Activated naive CD8-positive, alpha-beta T cell treated with anti-CD3 and anti-CD28 coated beads, Interleukin-2, amount 10 ng/mL, durations not matched to agents 7 days and 5 days (primary cell): ENCODE measurements around the gene BICRA. TPM values are rescaled to one million over a fixed set of nuclear protein-coding genes. Genes with fewer than 3 reads are reported as not detected.
"Not testable (repeated sequence)": the region's sequence is repeated elsewhere in the genome, so short reads cannot be mapped to it uniquely, and the experiment has no call there.

Experiments
- ATAC-seq: fragments of 150-1000 bp; cut with Tn5 transposase; one replicate; pipeline ENCODE4 v1.10.0; 2021; ENCODE audit warnings: low read depth, moderate library complexity
- POLR2A ChIA-PET: fragments of 350-600 bp; sonication (Branson Sonifier 250); formaldehyde crosslinking; loops from one replicate; lab custom pipeline; 2021; ENCODE audit warnings: antibody characterized with exemption; lab: Charles Lee
- DNase-seq: peaks from one replicate; pipeline ENCODE4 v3.0.0; 2021
- H3K27ac Mint-ChIP-seq: one replicate; pipeline ENCODE4 v1.8.0; 2022; ENCODE audit warnings: mild to moderate bottlenecking, mixed read lengths
- H3K27me3 Mint-ChIP-seq: one replicate; pipeline ENCODE4 v1.8.0; 2022; ENCODE audit warnings: mild to moderate bottlenecking, moderate library complexity, mixed read lengths
- H3K36me3 Mint-ChIP-seq: one replicate; pipeline ENCODE4 v1.8.0; 2021; ENCODE audit warnings: mild to moderate bottlenecking, mixed read lengths
- H3K4me1 Mint-ChIP-seq: one replicate; pipeline ENCODE4 v1.8.0; 2021; ENCODE audit warnings: mixed read lengths
- H3K4me3 Mint-ChIP-seq: one replicate; pipeline ENCODE4 v1.8.0; 2022; ENCODE audit warnings: mild to moderate bottlenecking, moderate library complexity, mixed read lengths
- H3K9me3 Mint-ChIP-seq: one replicate; pipeline ENCODE4 v1.8.0; 2021; ENCODE audit warnings: mixed read lengths
- total RNA-seq, 2 experiments: library from RNA; stranded (reverse); gene quantifications; one replicate each; pipeline ENCODE4 v1.2.3, GENCODE V29; 2021

BICRA gene
- total RNA-seq = 10 to 100 TPM; 22.6 to 28.4 TPM

DNA sequence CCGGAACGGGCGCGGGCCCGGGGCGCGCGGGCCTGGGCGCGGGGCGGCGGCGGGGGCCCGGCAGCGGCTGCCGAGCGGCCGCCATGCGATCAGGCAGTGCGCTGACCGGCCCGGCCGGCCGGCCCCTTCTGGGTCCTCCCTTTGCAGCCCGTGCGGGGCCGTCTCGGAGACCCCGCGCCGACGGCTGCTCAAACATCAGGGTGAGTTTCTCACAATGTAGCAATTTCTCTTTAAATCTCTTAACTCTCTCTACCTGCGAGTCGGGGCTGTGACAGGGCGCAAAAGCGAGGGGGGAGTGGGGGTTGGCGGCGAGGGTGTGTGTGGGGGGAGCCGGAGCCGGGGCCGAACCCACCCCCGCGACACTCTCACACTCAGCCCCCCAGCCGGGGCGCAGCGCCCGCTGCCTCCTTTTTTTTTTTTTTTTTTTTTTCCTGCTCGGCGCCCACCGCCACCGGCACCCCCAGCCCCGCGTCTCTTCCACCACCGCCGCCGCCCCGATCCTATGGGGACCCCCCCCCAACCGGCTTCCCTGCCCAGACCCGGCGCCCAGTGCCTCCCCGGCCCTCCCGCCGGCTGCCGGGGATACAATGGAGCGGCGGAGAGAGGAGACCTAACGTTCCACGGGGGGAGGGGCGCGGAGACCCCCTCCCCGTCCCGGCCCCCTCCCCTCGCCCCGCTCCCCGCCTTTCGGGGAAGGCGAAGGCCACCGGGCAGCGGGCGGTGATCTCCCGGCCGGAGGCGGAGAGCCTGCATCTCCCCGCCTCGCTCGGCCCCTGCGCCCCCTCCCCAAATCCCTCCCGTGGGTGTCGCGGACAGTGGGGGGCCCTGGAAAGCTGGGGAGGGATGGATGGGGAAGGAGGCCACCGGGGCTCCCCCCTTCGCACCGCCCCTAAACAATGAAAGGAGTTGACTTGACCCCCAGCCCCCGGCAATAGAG lies at the start of gene BICRA:
BICRA (plus strand) TSS at position 166 of the 937 bp plus-strand sequence. CDS start 64,441 bp downstream, outside the sequence.
- H3K27me3 Mint-ChIP-seq = no peaks in the 10 kb centered on the region
- H3K4me1 Mint-ChIP-seq = peaks cover 27% of the 10 kb centered on the region
- peak within 1 kb of the TSS; percentile 94 for H3K4me3 Mint-ChIP-seq
- ATAC-seq (peak; percentile 51), DNase-seq (peak; percentile 89)
- H3K27ac Mint-ChIP-seq = peak within 1 kb of the TSS; percentile 93
- POLR2A ChIA-PET = interaction anchor here (0.7 to 2.7 kb wide), 12 partner anchors 7 to 181 kb away, joined by 3 to 33 read pairs (median 6); partner anchors contain the start of genes KPTN and NAPA
- no peaks in the 10 kb centered on the region for H3K9me3 Mint-ChIP-seq
- peaks cover 4% of the 10 kb centered on the region for H3K36me3 Mint-ChIP-seq

DNA sequence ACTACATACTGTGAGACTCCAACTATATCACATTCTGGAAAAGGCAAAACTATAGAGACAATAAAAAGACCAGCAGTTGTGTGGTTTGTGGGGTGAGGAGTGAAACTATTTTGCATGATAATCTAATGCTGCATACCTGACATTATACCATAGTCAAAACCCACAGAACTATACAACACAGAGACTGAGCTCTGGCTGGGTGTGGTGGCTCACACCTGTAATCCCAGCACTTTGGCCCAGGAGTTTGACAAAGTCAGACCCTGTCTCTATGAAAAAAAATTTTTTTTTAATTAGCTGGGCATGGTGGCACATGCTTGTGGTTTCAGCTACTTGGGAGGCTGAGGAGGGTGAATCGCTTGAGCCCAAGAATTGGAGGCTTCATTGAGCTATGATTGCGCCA lies 47.9 kb upstream of the BICRA start:
- Mint-ChIP-seq H3K27me3 (peaks cover 3% of the 10 kb centered on the region), H3K36me3 (no peaks in the 10 kb centered on the region), H3K27ac (no peak overlapping the region), H3K4me3 (no peak overlapping the region), H3K4me1 (peaks cover 8% of the 10 kb centered on the region), H3K9me3 (no peaks in the 10 kb centered on the region)
- DNase-seq = no peak
- ATAC-seq = peak; percentile 33
- POLR2A ChIA-PET = interaction anchor here (0.6 to 1.4 kb wide), 3 partner anchors 45 to 252 kb away, joined by 3 to 7 read pairs (median 3); partner anchors contain the start of gene NAPA

DNA sequence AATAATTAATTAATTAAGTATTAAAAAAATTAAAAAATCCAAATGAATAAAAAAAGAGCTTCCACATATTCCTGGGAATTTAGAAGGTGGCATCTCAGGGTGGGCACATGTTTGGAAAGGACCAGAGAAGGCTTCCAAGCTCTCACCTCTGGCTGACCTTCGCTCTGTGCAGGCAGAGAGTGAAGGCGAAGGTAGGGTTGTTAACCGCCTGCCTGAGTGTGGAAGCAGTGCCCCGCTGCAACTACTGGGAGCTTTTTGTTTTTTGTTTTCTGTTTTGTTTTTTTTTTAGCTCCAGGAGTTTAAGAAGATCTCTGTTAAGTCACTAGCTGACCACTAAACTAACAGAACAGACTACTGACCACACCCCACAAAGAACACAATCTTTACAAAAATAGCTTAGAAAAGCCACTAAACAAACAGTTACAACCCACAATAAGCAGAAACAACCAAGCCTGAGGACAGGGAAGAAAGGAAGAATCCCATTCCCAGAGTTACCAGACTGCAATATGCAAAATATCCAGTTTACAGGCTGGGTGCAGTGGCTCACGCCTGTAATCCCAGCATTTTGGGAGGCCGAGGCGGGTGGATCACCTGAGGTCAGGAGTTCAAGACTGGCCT lies 47.4 kb upstream of the BICRA start:
- POLR2A ChIA-PET = interaction anchor here (0.6 to 1.4 kb wide), 3 partner anchors 39 to 47 kb away, joined by 3 to 7 read pairs (median 4); partner anchors contain the start of gene NAPA

DNA sequence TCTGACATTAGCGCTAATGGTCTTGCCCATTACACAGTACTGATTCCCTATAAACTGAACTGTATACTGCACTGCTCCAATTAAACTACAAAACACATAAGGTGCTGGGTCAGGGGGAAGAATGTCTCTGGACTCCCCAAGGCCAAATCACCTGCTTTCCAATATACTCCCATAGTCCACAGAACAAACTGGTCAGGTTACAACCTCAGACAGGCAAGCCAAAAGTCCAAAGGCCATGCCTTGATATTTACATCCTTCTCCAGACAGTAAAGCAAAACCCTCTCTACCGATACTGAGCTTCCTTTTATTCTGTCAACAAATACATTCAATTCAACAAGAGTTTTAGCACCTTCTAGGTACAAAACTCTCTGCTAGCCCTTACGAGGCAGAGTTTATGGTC lies 44.9 kb upstream of the BICRA start:
- Mint-ChIP-seq H3K36me3 (no peaks in the 10 kb centered on the region), H3K4me3 (no peak overlapping the region), H3K27me3 (peaks cover 7% of the 10 kb centered on the region), H3K9me3 (no peaks in the 10 kb centered on the region), H3K4me1 (peaks cover 8% of the 10 kb centered on the region), H3K27ac (no peak overlapping the region)
- no peak for ATAC-seq
- POLR2A ChIA-PET = no interaction called here
- DNase-seq = no peak

More for the DNA sequence above, 47.4 kb upstream of the BICRA start:
- no peak for DNase-seq
- no peak for ATAC-seq
- no peaks in the 10 kb centered on the region for H3K9me3 Mint-ChIP-seq
- H3K4me3 Mint-ChIP-seq = no peak overlapping the region
- peaks cover 8% of the 10 kb centered on the region for H3K4me1 Mint-ChIP-seq
- H3K27ac Mint-ChIP-seq = no peak overlapping the region
- peaks cover 3% of the 10 kb centered on the region for H3K27me3 Mint-ChIP-seq
- H3K36me3 Mint-ChIP-seq = no peaks in the 10 kb centered on the region

DNA sequence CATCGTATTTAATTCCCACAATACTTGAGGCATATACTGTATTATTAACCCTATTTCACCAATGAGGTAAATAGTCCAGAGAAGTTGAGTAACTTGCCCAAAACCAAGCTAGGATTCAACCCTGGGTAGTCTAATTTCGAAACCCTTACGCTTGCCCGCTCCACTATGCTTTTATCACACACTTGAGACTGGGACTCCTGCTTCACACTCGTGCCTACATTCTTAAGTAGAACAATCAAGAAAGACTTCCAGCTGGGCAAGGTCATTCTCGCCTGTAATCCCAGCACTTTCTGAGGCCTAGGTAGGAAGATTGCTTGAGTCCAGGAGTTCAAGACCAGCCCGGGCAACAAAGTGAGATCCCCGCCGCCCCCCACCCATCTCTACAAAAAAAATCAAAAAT lies 39.6 kb upstream of the BICRA start:
- Mint-ChIP-seq H3K9me3 (no peaks in the 10 kb centered on the region), H3K27me3 (peaks cover 27% of the 10 kb centered on the region), H3K4me1 (peaks cover 4% of the 10 kb centered on the region), H3K36me3 (no peaks in the 10 kb centered on the region), H3K4me3 (no peak overlapping the region), H3K27ac (no peak overlapping the region)
- POLR2A ChIA-PET = no interaction called here
- DNase-seq = no peak
- no peak for ATAC-seq

DNA sequence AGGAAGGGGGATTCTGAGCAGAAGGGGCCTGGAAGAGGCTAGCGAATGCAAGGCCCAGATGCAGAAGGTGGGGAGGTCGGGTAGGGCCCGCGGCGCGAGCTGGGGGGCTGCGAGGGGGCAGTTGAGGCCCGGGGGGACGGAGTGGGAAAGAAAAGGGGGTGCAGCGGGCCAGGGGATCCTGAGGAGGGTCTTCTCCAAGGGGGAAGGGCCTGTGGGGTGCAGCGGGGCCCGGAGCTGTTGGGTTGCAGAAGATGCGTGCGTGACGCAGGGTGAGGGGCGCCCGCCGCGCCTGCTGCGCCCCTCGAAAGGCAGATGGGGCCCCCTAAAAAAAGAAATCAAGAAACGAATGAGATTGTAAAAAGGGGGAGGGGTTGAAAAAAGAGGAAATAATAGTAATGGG lies 36.3 kb upstream of the BICRA start:
- Mint-ChIP-seq H3K4me3 (peak overlapping the region; percentile 30), H3K36me3 (no peaks in the 10 kb centered on the region), H3K27me3 (peaks cover 29% of the 10 kb centered on the region), H3K4me1 (peaks cover 13% of the 10 kb centered on the region), H3K9me3 (no peaks in the 10 kb centered on the region), H3K27ac (no peak overlapping the region)
- POLR2A ChIA-PET = no interaction called here
- ATAC-seq (no peak), DNase-seq (no peak)

DNA sequence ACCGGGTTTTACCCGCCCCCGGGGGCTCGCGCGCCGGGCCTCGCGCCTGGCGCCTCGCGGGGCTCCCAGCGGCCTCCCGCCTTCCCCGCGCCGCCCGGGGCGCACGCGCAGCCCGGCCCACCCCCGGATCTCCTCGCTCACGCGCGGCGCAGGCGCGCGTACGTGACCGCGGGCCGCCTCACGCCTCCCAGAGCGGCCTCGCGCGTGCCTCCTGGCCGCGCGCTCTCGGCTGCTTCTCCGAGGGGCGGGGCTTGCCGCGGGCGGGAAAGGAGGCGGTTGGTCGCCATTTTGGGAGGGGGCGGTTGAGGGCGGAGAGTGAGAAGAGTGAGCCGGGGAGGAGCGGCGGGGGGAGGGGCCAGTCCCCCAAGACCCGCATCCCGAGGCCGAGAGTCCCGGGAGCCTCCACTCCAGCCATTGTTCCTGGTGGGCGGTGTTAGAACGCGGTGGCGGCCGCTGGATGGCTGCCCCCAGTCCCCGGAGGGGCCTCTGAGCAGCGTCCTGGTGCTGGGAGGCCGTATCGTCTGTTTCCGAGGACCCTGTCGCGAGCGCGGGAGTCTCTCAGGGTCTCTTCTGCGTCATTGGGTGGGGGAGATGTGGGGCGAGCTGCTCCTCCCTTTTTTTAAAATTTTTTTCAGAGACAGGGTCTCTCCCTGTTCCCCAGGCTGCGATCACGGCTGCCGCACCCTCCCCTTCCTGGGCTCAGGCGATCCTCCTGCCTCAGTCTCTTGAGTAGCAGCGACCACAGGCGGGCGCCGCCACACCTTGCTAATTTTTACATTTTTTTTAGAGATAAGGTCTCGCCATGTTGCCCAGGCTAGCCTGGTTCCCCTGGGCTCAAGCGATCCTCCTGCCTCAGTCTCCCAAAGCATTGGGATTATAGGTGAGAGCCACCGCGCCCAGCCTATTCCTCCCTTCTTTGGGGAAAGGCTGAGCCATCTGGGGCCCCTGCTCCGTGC lies 35.6 kb upstream of the BICRA start, which contains the start of gene ZNF541:
ZNF541 (minus strand) TSS at position 78 of the 956 bp plus-strand sequence. CDS start 17,292 bp downstream, outside the sequence.
- H3K27ac Mint-ChIP-seq = no peak within 1 kb of the TSS
- POLR2A ChIA-PET = no interaction called here
- peaks cover 16% of the 10 kb centered on the region for H3K4me1 Mint-ChIP-seq
- H3K9me3 Mint-ChIP-seq = no peaks in the 10 kb centered on the region
- peaks cover 28% of the 10 kb centered on the region for H3K27me3 Mint-ChIP-seq
- H3K36me3 Mint-ChIP-seq = no peaks in the 10 kb centered on the region
- ATAC-seq (peak; percentile 69), DNase-seq (peak; percentile 81)
- peak within 1 kb of the TSS; percentile 30 for H3K4me3 Mint-ChIP-seq

DNA sequence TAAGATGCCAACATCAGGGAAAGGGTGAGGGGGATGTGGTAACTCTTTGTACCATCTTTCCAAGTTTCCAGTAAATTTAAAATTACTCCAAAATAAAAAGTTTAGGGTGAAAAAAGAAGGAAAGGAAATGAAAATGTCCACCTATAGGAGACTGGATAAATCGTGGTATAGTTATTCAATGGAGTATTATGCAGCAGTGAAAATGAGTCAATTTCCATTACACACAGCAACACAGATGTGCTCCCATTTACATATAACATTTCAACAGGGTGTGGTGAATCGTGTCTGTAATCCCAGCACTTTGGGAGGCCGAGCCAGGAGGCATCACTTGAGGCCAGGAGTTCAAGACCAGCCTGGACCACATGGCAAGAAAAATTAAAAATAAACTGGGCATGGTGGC lies 28.5 kb upstream of the BICRA start:
- peaks cover 25% of the 10 kb centered on the region for H3K4me1 Mint-ChIP-seq
- peaks cover 2% of the 10 kb centered on the region for H3K27me3 Mint-ChIP-seq
- H3K36me3 Mint-ChIP-seq = no peaks in the 10 kb centered on the region
- H3K9me3 Mint-ChIP-seq = no peaks in the 10 kb centered on the region
- H3K27ac Mint-ChIP-seq = no peak overlapping the region
- POLR2A ChIA-PET = no interaction called here
- DNase-seq (no peak), ATAC-seq (no peak)
- H3K4me3 Mint-ChIP-seq = no peak overlapping the region

DNA sequence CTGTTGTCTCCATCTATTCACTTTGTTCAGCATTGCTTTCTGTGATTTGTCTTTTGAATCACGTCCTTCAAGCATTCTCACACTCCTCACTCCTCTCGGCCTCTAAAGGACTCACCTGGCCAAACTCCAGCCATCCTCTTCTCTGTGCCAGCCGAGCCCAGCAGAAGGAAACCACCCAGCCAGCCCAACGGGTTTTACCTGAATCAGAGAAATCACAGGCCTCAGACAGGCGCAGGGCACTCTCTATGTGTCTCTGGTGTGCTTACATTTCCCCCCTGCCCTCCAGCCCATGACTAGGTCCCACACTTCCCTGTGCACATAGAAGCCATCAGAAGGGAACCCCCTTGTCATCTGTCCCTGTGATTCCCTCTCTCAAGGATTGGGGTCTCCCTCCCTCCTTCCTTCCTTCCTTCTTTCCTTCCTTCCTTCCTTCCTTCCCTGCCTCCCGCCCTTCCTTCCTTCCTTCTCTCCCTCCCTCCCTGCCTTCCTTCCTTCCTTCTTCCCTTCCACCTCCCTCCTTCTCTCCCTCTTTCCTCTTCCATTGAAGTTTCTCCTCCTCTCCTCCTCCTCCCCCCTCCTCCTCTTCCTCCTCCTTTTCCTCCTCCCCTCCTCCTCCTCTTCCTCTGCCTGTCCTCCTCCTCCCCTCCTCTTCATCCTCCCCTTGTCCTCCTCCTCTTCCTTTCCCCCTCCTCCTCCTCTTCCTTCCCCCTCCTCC lies 27.2 kb upstream of the BICRA start:
- ATAC-seq (no peak), DNase-seq (no peak)
- Mint-ChIP-seq H3K4me3 (peak overlapping the region; percentile 8), H3K9me3 (peaks cover 8% of the 10 kb centered on the region), H3K27me3 (peaks cover 2% of the 10 kb centered on the region), H3K36me3 (peaks cover 4% of the 10 kb centered on the region), H3K27ac (peak overlapping the region; percentile 65), H3K4me1 (peaks cover 23% of the 10 kb centered on the region)
- POLR2A ChIA-PET = no interaction called here

DNA sequence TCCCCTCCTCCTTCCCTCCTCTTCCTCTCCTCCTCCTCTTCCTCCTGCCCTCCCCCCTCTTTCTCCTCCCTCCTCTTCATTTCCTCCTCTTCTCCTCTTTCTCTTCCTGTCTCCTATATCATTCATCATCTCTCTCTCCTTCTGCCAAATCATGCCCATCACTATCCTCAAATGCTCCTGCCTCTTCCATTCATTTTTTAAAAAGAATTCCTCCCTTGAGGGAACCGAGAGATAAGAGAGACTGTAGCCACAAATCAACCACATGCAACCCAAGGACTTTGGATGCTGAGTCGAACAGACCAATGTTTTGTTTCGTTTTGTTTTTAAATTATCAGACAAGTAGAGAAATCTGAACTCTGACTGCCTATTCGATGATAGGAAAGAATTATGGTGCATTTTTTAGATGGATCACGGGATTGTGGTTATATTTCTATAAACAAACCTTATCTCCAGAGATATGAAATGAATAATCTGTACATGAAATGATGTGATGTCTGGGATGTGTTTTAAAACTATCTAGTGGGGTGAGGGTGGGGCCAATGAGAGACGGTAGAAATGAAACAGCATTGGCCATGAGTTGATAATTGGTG lies 26.5 kb upstream of the BICRA start:
- ATAC-seq (no peak), DNase-seq (no peak)
- Mint-ChIP-seq H3K4me3 (peak overlapping the region; percentile 27), H3K27ac (peak overlapping the region; percentile 65), H3K27me3 (peaks cover 1% of the 10 kb centered on the region), H3K4me1 (peaks cover 18% of the 10 kb centered on the region), H3K9me3 (peaks cover 8% of the 10 kb centered on the region), H3K36me3 (peaks cover 4% of the 10 kb centered on the region)
- POLR2A ChIA-PET = no interaction called here

DNA sequence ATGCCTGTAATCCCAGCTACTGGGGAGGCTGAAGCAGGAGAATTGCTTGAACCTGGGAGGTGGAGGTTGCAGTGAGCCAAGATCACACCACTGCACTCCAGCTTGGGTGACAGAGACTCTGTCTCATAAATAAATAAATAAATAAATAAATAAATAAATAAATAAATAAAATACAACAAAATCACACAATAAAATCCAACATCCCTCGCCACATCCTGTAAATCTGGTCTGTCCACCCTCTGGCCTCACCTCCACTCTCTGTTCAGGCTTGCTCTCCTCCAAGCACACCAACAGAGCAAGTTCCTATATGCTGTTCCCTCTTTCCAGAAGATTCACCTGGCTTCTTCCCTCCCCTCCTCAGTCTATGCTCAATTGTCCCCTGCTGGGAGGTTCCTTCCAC lies 25.8 kb upstream of the BICRA start:
- H3K4me3 Mint-ChIP-seq, DNase-seq, H3K36me3 Mint-ChIP-seq, H3K27ac Mint-ChIP-seq, ATAC-seq, H3K9me3 Mint-ChIP-seq, H3K27me3 Mint-ChIP-seq, POLR2A ChIA-PET: not testable (repeated sequence)
- H3K4me1 Mint-ChIP-seq = peaks cover 13% of the 10 kb centered on the region

DNA sequence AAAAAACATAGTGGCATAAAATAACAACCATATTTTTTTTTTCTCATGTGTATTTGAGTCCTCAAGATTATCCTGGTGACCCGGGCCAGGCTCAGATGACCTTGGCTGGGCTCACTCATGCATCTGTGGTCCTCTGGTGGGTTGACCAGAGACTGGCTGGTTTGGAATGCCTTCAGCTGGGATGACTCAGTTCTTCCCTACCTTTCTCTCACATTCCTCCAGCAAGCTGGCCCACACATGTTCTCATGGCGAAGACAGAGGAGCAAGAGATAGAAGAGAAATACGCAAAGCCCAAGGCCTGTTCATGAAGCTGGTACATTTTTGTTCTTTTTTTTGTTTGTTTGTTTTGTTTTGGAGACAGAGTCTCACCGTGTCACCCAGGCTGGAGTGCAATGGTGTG lies 21.6 kb upstream of the BICRA start:
- POLR2A ChIA-PET = no interaction called here
- H3K27ac Mint-ChIP-seq = no peak overlapping the region

More for the DNA sequence above, 21.6 kb upstream of the BICRA start:
- peaks cover 4% of the 10 kb centered on the region for H3K36me3 Mint-ChIP-seq
- H3K4me3 Mint-ChIP-seq = no peak overlapping the region
- ATAC-seq = no peak
- H3K9me3 Mint-ChIP-seq = peaks cover 8% of the 10 kb centered on the region
- no peak for DNase-seq
- H3K4me1 Mint-ChIP-seq = peaks cover 4% of the 10 kb centered on the region
- H3K27me3 Mint-ChIP-seq = peaks cover 5% of the 10 kb centered on the region
